PC-9 (cell line): ENCODE results near the gene ADCK2. TPM values are rescaled to one million over a fixed set of nuclear protein-coding genes. Genes with fewer than 3 reads are reported as not detected.

Source experiments
- BruUV-seq: library from RNA; stranded (reverse); fragments of 400-500 nt; replicated peaks from 2 replicates; lab custom pipeline; 2021; lab: Mats Ljungman, UMichigan
- CTCF ChIA-PET: fragments of 300-600 bp; sonication (Branson Sonifier 250); formaldehyde crosslinking; loops from one replicate; lab custom pipeline; 2022; ENCODE audit warnings: antibody characterized with exemption; lab: Charles Lee
- POLR2A ChIA-PET: fragments of 300-600 bp; sonication (Branson Sonifier 250); formaldehyde crosslinking; loops from one replicate; lab custom pipeline; 2022; ENCODE audit warnings: antibody characterized with exemption; ENCODE audit not compliant: unreplicated experiment; lab: Charles Lee
- DNase-seq, 2 experiments: peaks; one replicate each; pipeline versions ENCODE4 v3.0.0 to v3.0.0-alpha.2; 2015 to 2022; ENCODE audit warnings: mixed read lengths in 1 of 2
- H2AFZ ChIP-seq: fragments of 200-600 bp; sonication (generic); 2 replicates; pipeline ENCODE4 v1.8.1; 2017; ENCODE audit warnings: antibody characterized with exemption
- H3F3A ChIP-seq: fragments of 200-600 bp; sonication (generic); 2 replicates; pipeline ENCODE4 v1.8.1; 2017; ENCODE audit warnings: antibody characterized with exemption, mild to moderate bottlenecking, low read depth; ENCODE audit not compliant: insufficient read depth
- H3K27ac ChIP-seq: fragments of 200-600 bp; sonication (generic); 2 replicates; pipeline ENCODE4 v1.6.1; 2016; ENCODE audit warnings: mixed run types
- H3K27me3 ChIP-seq: fragments of 200-600 bp; sonication (generic); 2 replicates; pipeline ENCODE4 v1.6.1; 2016; ENCODE audit warnings: low read depth, mixed run types; ENCODE audit not compliant: insufficient read depth
- H3K36me3 ChIP-seq: fragments of 200-600 bp; sonication (generic); 2 replicates; pipeline ENCODE4 v1.6.1; 2016; ENCODE audit warnings: low read depth, mixed run types
- H3K4me1 ChIP-seq: fragments of 200-600 bp; sonication (generic); replicated peaks from 2 replicates; pipeline ENCODE4 v1.6.1; 2016; ENCODE audit warnings: mixed run types; ENCODE audit not compliant: insufficient read depth
- H3K4me2 ChIP-seq: fragments of 200-600 bp; sonication (generic); 2 replicates; pipeline ENCODE4 v1.6.1; 2017; ENCODE audit warnings: mixed run types
- H3K4me3 ChIP-seq: fragments of 200-600 bp; sonication (generic); 2 replicates; pipeline ENCODE4 v1.6.1; 2016; ENCODE audit warnings: mixed run types
- H3K79me2 ChIP-seq: fragments of 200-600 bp; sonication (generic); 2 replicates; pipeline ENCODE4 v1.6.1; 2017; ENCODE audit warnings: low read depth, mixed run types
- H3K9me2 ChIP-seq: fragments of 200-600 bp; sonication (generic); 2 replicates; pipeline ENCODE4 v1.8.1; 2017; ENCODE audit warnings: mild to moderate bottlenecking; ENCODE audit not compliant: insufficient read depth
- H3K9me3 ChIP-seq: fragments of 200-600 bp; sonication (generic); 2 replicates; pipeline ENCODE4 v1.8.1; 2016; ENCODE audit warnings: low read depth; ENCODE audit not compliant: insufficient read depth
- H4K20me1 ChIP-seq: fragments of 200-600 bp; sonication (generic); 2 replicates; pipeline ENCODE4 v1.8.1; 2017; ENCODE audit not compliant: insufficient read depth
- CTCF ChIP-seq: fragments of 200-600 bp; sonication (generic); conservative IDR thresholded peaks from 2 replicates; pipeline ENCODE4 v1.6.1; 2017; ENCODE audit warnings: mixed run types, antibody characterized with exemption, mild to moderate bottlenecking, moderate library complexity
- EZH2 ChIP-seq: fragments of 200-600 bp; sonication (generic); IDR thresholded peaks from 2 replicates; pipeline ENCODE4 v1.8.0; 2017; ENCODE audit warnings: antibody characterized with exemption, low read depth
- intact Hi-C: fragments of 100-400 bp; cut with micrococcal nuclease; formaldehyde crosslinking; loops from one replicate; pipeline ENCODE4 v1.10.0; 2022; ENCODE audit not compliant: unreplicated experiment
- total RNA-seq: library from RNA; stranded (reverse); gene quantifications from 2 replicates; pipeline ENCODE4 v1.2.3, GENCODE V29; 2021

ADCK2 gene
- total RNA-seq, 1 experiment from 2014 or later, result 35.3 TPM

DNA sequence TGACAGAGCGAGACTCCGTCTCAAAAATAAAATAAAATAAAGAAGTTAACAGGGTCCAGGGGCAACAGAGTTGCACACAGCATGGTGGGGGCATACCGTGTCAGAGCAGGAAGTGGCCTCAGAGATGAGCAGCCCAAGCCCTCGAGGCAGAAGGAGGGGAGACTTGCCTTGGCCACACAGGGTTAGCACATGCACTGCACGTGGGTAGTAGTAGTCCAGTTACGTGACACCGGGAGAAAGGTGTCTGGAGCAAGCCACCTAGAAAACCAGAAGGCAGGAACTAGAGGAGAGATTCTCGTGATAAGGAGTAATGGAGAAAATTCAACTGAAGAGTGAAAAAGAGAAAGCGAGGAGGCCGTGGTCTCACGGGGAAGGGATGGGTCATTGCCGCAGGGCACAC, 22.4 kb upstream of the ADCK2 start:
- CTCF ChIA-PET, result no interaction called here
- POLR2A ChIA-PET, result no interaction called here
- H3K9me3 ChIP-seq, result no peaks in the 10 kb centered on the region

GRCh38 chr7:140653319-140654108, 19.2 kb upstream of the ADCK2 start:
- intact Hi-C loops, result loop anchor here (1.0 to 10.0 kb wide), 5 partner anchors 135 to 479 kb away; partner anchors contain the start of genes KDM7A, MKRN1 and MRPS33
- Histone ChIP-seq H3K4me1 (peaks cover 55% of the 10 kb centered on the region), H3K79me2 (no peaks in the 10 kb centered on the region), H3K9me2 (no peaks in the 10 kb centered on the region), H3K36me3 (no peaks in the 10 kb centered on the region), H3K4me2 (0 out of 2 replicates have a peak overlapping the region, but pooled peaks have one; percentile 29), H3K9me3 (no peaks in the 10 kb centered on the region), H3K4me3 (no peak overlapping the region), H4K20me1 (no peaks in the 10 kb centered on the region), H3K27ac (no peak overlapping the region), H3K27me3 (no peaks in the 10 kb centered on the region), H2AFZ (no peak overlapping the region), H3F3A (peaks cover 23% of the 10 kb centered on the region; the same call in 1 of the 2 replicates)
- no TSS peak for BruUV-seq
- ChIA-PET POLR2A (interaction anchor here (0.6 to 0.8 kb wide), 2 partner anchors 29 to 175 kb away, joined by 5 to 26 read pairs; no protein-coding TSS in a partner anchor), CTCF (interaction anchor here (0.6 to 1.6 kb wide), 7 partner anchors 29 to 880 kb away, joined by 4 to 18 read pairs (median 6); partner anchors contain the start of gene NDUFB2)
- peak; percentile 63 to 64 for DNase-seq
- TF ChIP-seq CTCF (peak; percentile 95), EZH2 (no peak)

More for the DNA sequence above, 22.4 kb upstream of the ADCK2 start:
- Histone ChIP-seq H4K20me1 (no peaks in the 10 kb centered on the region), H3K9me2 (no peaks in the 10 kb centered on the region), H3K27ac (no peak overlapping the region), H3K4me3 (no peak overlapping the region), H3F3A (peaks cover 16% of the 10 kb centered on the region; the same call in 1 of the 2 replicates), H3K79me2 (no peaks in the 10 kb centered on the region), H3K4me2 (no peak overlapping the region), H3K36me3 (no peaks in the 10 kb centered on the region), H3K4me1 (peaks cover 37% of the 10 kb centered on the region), H2AFZ (no peak overlapping the region), H3K27me3 (no peaks in the 10 kb centered on the region)
- no peak for TF ChIP-seq EZH2
- TF ChIP-seq CTCF, result no peak
- intact Hi-C loops, result loop anchor here (5.0 to 10.0 kb wide), 2 partner anchors 362 to 476 kb away; partner anchors contain the start of genes KDM7A and MRPS33
- no peak for DNase-seq
- BruUV-seq, result no TSS peak

DNA sequence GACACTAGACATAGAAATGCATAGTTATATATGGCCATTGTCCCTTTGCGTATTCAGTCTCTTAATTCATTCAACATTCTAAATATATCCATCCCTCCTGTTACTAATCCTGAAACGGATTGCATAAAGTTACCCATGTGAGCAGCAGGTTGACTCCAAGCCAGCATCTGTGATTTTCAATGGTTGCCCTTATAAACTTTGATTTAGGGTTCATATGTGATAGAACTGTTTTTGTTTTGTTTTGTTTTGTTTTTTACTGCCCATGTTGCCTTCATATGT, 18.7 kb upstream of the ADCK2 start:
- no peaks in the 10 kb centered on the region for H3K79me2 ChIP-seq
- H3K27me3 ChIP-seq, result no peaks in the 10 kb centered on the region
- TF ChIP-seq EZH2 (no peak), CTCF (no peak)
- intact Hi-C loops, result loop anchor here (5.0 to 10.0 kb wide), 2 partner anchors 358 to 479 kb away; partner anchors contain the start of genes KDM7A and MRPS33
- ChIA-PET CTCF (interaction anchor here (0.6 to 1.6 kb wide), 3 partner anchors 137 to 479 kb away, joined by 4 to 18 read pairs (median 6); no protein-coding TSS in a partner anchor), POLR2A (interaction anchor here (0.6 kb wide), 1 partner anchor 29 kb away, joined by 26 read pairs; no protein-coding TSS in a partner anchor)
- H3K4me2 ChIP-seq, result no peak overlapping the region
- H3K9me2 ChIP-seq, result no peaks in the 10 kb centered on the region
- no peaks in the 10 kb centered on the region for H3K9me3 ChIP-seq
- no peaks in the 10 kb centered on the region for H4K20me1 ChIP-seq
- peaks cover 52% of the 10 kb centered on the region for H3K4me1 ChIP-seq
- no peak for DNase-seq
- H3K36me3 ChIP-seq, result no peaks in the 10 kb centered on the region
- H3F3A ChIP-seq, result peaks cover 20% of the 10 kb centered on the region; the same call in 1 of the 2 replicates
- no TSS peak for BruUV-seq
- H3K27ac ChIP-seq, result no peak overlapping the region
- H3K4me3 ChIP-seq, result no peak overlapping the region
- H2AFZ ChIP-seq, result no peak overlapping the region
